ENCODE results near the gene TTC34.

The TTC34 gene

GRCh38 chr1:2587071-2587859, 214.2 kb downstream of the TTC34 start:
- no peak for DNase-seq

- DNase-seq = peak; percentile 98
These were observed 215.1 kb downstream of the TTC34 start, which contains the start of gene PRXL2B for GRCh38 chr1:2586154-2587070. Gene PRXL2B (plus strand): TSS chr1:2586777. CDS start chr1:2586886, 109 bp downstream.

All from stimulated activated naive CD4-positive, alpha-beta T cell treated with Interleukin-2 at 50 U/mL for 16 hours (primary cell).